Epithelial cell of esophagus (primary cell): ENCODE measurements around the gene KNSTRN.

Experiments
- DNase-seq: peaks from one replicate; pipeline ENCODE4 v3.0.0; 2010; ENCODE audit warnings: low read depth
- H3K4me3 ChIP-seq: 2 replicates; pipeline ENCODE4 v1.5.1; 2011; ENCODE audit warnings: mild to moderate bottlenecking, low read length, control low read depth
- CTCF ChIP-seq: IDR thresholded peaks from 2 replicates; pipeline ENCODE4 v1.5.1; 2011; ENCODE audit warnings: low read depth, mild to moderate bottlenecking, low read length, control low read depth, inconsistent platforms; ENCODE audit not compliant: insufficient read depth; ENCODE audit errors: missing control alignments

The KNSTRN gene

GRCh38 chr15:40361640-40362039 is 20.9 kb upstream of the KNSTRN start:
- TF ChIP-seq CTCF: no peak
- H3K4me3 ChIP-seq: no peak overlapping the region
- no peak for DNase-seq

GRCh38 chr15:40363611-40364010 is 18.9 kb upstream of the KNSTRN start:
- no peak for DNase-seq
- no peak for TF ChIP-seq CTCF
- H3K4me3 ChIP-seq: no peak overlapping the region

- TF ChIP-seq CTCF: no peak
Observed at GRCh38 chr15:40364251-40364650, 18.3 kb upstream of the KNSTRN start.

GRCh38 chr15:40365016-40365415 is 17.5 kb upstream of the KNSTRN start:
- TF ChIP-seq CTCF: no peak
- DNase-seq: no peak
- no peak overlapping the region for H3K4me3 ChIP-seq

More at GRCh38 chr15:40364251-40364650, 18.3 kb upstream of the KNSTRN start:
- H3K4me3 ChIP-seq: no peak overlapping the region
- DNase-seq: no peak

- no peak for DNase-seq
- no peak overlapping the region for H3K4me3 ChIP-seq
- TF ChIP-seq CTCF: no peak
Observed at GRCh38 chr15:40365624-40366456, 16.7 kb upstream of the KNSTRN start.

GRCh38 chr15:40366457-40367370 is 15.8 kb upstream of the KNSTRN start:
- no peak for DNase-seq
- no peak overlapping the region for H3K4me3 ChIP-seq
- no peak for TF ChIP-seq CTCF

- no peak for DNase-seq
- no peak overlapping the region for H3K4me3 ChIP-seq
- TF ChIP-seq CTCF: no peak
Observed at GRCh38 chr15:40367371-40367685, 15.2 kb upstream of the KNSTRN start.
